SK-N-MC (cell line): ENCODE measurements around the gene BLNK.

Experiments used
- EZH2 ChIP-seq: fragments of 200-600 bp; sonication (generic); IDR thresholded peaks from one replicate; pipeline ENCODE4 v1.6.1; 2017; ENCODE audit warnings: antibody characterized with exemption
- FOXP2 ChIP-seq: optimal IDR thresholded peaks from 2 replicates; pipeline ENCODE3; 2011; ENCODE audit warnings: mild to moderate bottlenecking, moderate library complexity; ENCODE audit not compliant: insufficient read depth; ENCODE audit errors: extremely low read length, control extremely low read depth
- POLR2AphosphoS5 ChIP-seq: IDR thresholded peaks from 2 replicates; pipeline ENCODE4 v1.6.1; 2012; ENCODE audit warnings: mild to moderate bottlenecking, low read depth, low read length, borderline replicate concordance

GRCh38 chr10:96249264-96249663 lies 22.1 kb downstream of the BLNK start:
- TF ChIP-seq EZH2 (no peak), POLR2AphosphoS5 (no peak), FOXP2 (no peak)
